Measurements from ENCODE around the gene PSTK.

DNA sequence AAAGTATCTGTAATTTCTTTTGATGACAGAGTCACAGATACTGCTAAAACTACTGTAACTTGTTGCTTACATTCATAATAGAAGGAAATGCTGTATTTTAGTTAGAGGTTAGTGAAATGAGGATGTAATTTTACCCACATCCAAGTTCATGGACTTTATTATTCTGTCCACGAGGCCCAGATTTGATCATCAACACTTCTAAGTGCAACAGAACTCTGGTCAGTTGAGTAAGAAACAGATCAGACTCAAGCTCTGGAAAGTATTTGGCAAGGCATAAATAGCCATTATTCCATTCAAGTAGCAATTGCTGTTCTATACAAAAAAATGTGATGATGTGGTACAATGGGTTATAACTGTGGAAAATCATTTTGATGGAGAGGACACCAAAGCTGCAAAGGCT is 50.9 kb downstream of the PSTK start:
- no peak for TF ChIP-seq EZH2 (IDR thresholded peaks at IDR 0.05; ENCODE audit: borderline replicate concordance)
- no peak for TF ChIP-seq CTCF (IDR thresholded peaks at IDR 0.05; ENCODE audit: poor library complexity)
